HCT116 (cell line): ENCODE measurements around the gene EID2. TPM values are rescaled to one million over a fixed set of nuclear protein-coding genes. Genes with fewer than 3 reads are reported as not detected.
A peak's percentile ranks its signal among the peaks of the same experiment; 100 is the strongest.

Experiments
- ATAC-seq: fragments of 200-7000 bp; cut with Tn5 transposase; 2 replicates; pipeline ENCODE4 v1.9.1; 2020; ENCODE audit warnings: mild to moderate bottlenecking, moderate library complexity
- BruUV-seq: library from RNA; stranded (reverse); fragments of 400-500 nt; replicated peaks from 2 replicates; lab custom pipeline; 2021; lab: Mats Ljungman, UMichigan
- CTCF ChIA-PET: fragments of 300-600 bp; sonication (Branson Sonifier 250); formaldehyde crosslinking; loops from one replicate; lab custom pipeline; 2021; ENCODE audit warnings: antibody characterized with exemption; lab: Charles Lee
- POLR2A ChIA-PET: fragments of 300-600, 350-600 bp; sonication (Branson Sonifier 250); formaldehyde crosslinking; loops from one replicate; lab custom pipeline; 2021; ENCODE audit warnings: antibody characterized with exemption; lab: Charles Lee
- RAD21 ChIA-PET, 2 experiments: fragments of 300-600 bp; sonication (Branson Sonifier 250); formaldehyde crosslinking; loops; one replicate each; lab custom pipeline; 2023; ENCODE audit warnings: low total read pairs in 2 of 2; ENCODE audit not compliant: uncharacterized antibody in 2 of 2, unreplicated experiment in 2 of 2, low non-redundant PET in 1 of 2; lab: Charles Lee
- DNase-seq: peaks from one replicate; pipeline ENCODE4 v3.0.0-alpha.2; 2010; ENCODE audit warnings: low read depth, low spot score
- H2AFZ ChIP-seq: fragments of 200-600 bp; shearing (Covaris generic), sonication (generic); 2 replicates; pipeline ENCODE4 v1.6.1; 2017; ENCODE audit warnings: low read depth, mixed run types, mixed read lengths, antibody characterized with exemption, low read length; ENCODE audit not compliant: poor library complexity, severe bottlenecking
- H3K27ac ChIP-seq: 2 replicates; pipeline ENCODE4 v1.5.1; 2012; ENCODE audit warnings: low read depth, low read length
- H3K27me3 ChIP-seq: fragments of 200-600 bp; sonication (generic); 2 replicates; pipeline ENCODE4 v1.6.1; 2016; ENCODE audit warnings: mixed run types, low read length, mixed read lengths; ENCODE audit not compliant: insufficient read depth
- H3K36me3 ChIP-seq, 2 experiments: fragments of 200-500 bp in 1 of 2; fragments of 200-600 bp in 1 of 2; sonication (Bioruptor generic) in 1 of 2; sonication (generic) in 1 of 2; 2 replicates each; pipeline versions ENCODE4 v1.5.1 to v1.6.1; 2014 to 2016; ENCODE audit warnings: low read length in 2 of 2, inconsistent platforms in 1 of 2, mixed read lengths in 1 of 2, mixed run types in 1 of 2; ENCODE audit not compliant: insufficient read depth in 2 of 2, control insufficient read depth in 1 of 2
- H3K4me1 ChIP-seq, 2 experiments: fragments of 200-600 bp in 1 of 2; sonication (generic) in 1 of 2; 2 replicates each; pipeline versions ENCODE4 v1.5.1 to v1.6.1; 2012 to 2017; ENCODE audit warnings: low read length in 2 of 2, inconsistent platforms in 1 of 2, mild to moderate bottlenecking in 1 of 2, mixed read lengths in 1 of 2, mixed run types in 1 of 2, moderate library complexity in 1 of 2; ENCODE audit not compliant: insufficient read depth in 2 of 2, control insufficient read depth in 1 of 2
- H3K4me2 ChIP-seq: fragments of 200-600 bp; sonication (generic); 2 replicates; pipeline ENCODE4 v1.6.1; 2017; ENCODE audit warnings: mixed run types, low read length, mixed read lengths
- H3K4me3 ChIP-seq, 2 experiments: fragments of 200-600 bp in 1 of 2; sonication (generic) in 1 of 2; replicated peaks in 1 of 2; 2 replicates each; pipeline ENCODE4 v1.5.1; 2011 to 2016; ENCODE audit warnings: low read length in 2 of 2, control low read depth in 1 of 2, low read depth in 1 of 2, mild to moderate bottlenecking in 1 of 2, mixed read lengths in 1 of 2, mixed run types in 1 of 2
- H3K79me2 ChIP-seq: fragments of 200-600 bp; sonication (generic); 2 replicates; pipeline ENCODE4 v1.6.1; 2017; ENCODE audit warnings: mild to moderate bottlenecking, mixed run types, low read length, moderate library complexity, mixed read lengths; ENCODE audit not compliant: insufficient read depth
- H3K9ac ChIP-seq: fragments of 200-600 bp; sonication (generic); 2 replicates; pipeline ENCODE4 v1.6.1; 2016; ENCODE audit warnings: low read length, mixed read lengths
- H3K9me2 ChIP-seq: fragments of 200-600 bp; sonication (generic), shearing (Covaris generic); 2 replicates; pipeline ENCODE4 v1.6.1; 2017; ENCODE audit warnings: mixed run types, mild to moderate bottlenecking, moderate library complexity; ENCODE audit not compliant: insufficient read depth
- H3K9me3 ChIP-seq, 2 experiments: fragments of 200-500 bp in 1 of 2; fragments of 200-600 bp in 1 of 2; sonication (Bioruptor generic) in 1 of 2; sonication (generic) in 1 of 2; 2 replicates each; pipeline ENCODE4 v1.6.1; 2014 to 2017; ENCODE audit warnings: low read length in 2 of 2, mixed read lengths in 2 of 2, inconsistent platforms in 1 of 2, low read depth in 1 of 2, mild to moderate bottlenecking in 1 of 2, mixed run types in 1 of 2, moderate library complexity in 1 of 2; ENCODE audit not compliant: control insufficient read depth in 1 of 2, insufficient read depth in 1 of 2
- H4K20me1 ChIP-seq: fragments of 200-600 bp; sonication (generic), shearing (Covaris generic); 2 replicates; pipeline ENCODE4 v1.6.1; 2017; ENCODE audit warnings: mixed run types, mild to moderate bottlenecking, moderate library complexity; ENCODE audit not compliant: insufficient read depth
- ATF3 ChIP-seq: IDR thresholded peaks from 2 replicates; pipeline ENCODE4 v1.6.1; 2012
- CTCF ChIP-seq, 3 experiments: fragments of 200-600 bp in 1 of 3; sonication (generic) in 1 of 3; IDR thresholded peaks in 2 of 3; conservative IDR thresholded peaks in 1 of 3; 2 replicates each; pipeline ENCODE4 v1.5.1; 2012 to 2017; ENCODE audit warnings: low read depth in 2 of 3, low read length in 2 of 3, antibody characterized with exemption in 1 of 3, borderline replicate concordance in 1 of 3, control low read depth in 1 of 3, mild to moderate bottlenecking in 1 of 3, mixed read lengths in 1 of 3, mixed run types in 1 of 3, moderate library complexity in 1 of 3; ENCODE audit not compliant: insufficient read depth in 1 of 3
- EGR1 ChIP-seq: IDR thresholded peaks from 2 replicates; pipeline ENCODE4 v1.6.1; 2012; ENCODE audit warnings: low read depth
- ELF1 ChIP-seq: IDR thresholded peaks from 2 replicates; pipeline ENCODE4 v1.6.1; 2012; ENCODE audit warnings: low read depth, borderline replicate concordance
- EZH2 ChIP-seq: fragments of 200-600 bp; sonication (generic); IDR thresholded peaks from 2 replicates; pipeline ENCODE4 v1.6.1; 2017; ENCODE audit warnings: antibody characterized with exemption, mixed run types
- FOSL1 ChIP-seq: IDR thresholded peaks from 2 replicates; pipeline ENCODE4 v1.6.1; 2012; ENCODE audit warnings: low read depth
- MAX ChIP-seq: IDR thresholded peaks from 2 replicates; pipeline ENCODE4 v1.6.1; 2012
- POLR2A ChIP-seq: IDR thresholded peaks from 2 replicates; pipeline ENCODE4 v1.7.0; 2011; ENCODE audit warnings: borderline replicate concordance; ENCODE audit not compliant: insufficient read depth, insufficient read length; ENCODE audit errors: extremely low read depth
- SIN3A ChIP-seq: IDR thresholded peaks from 2 replicates; pipeline ENCODE4 v1.6.1; 2012; ENCODE audit warnings: low read depth
- TCF7L2 ChIP-seq: IDR thresholded peaks from 2 replicates; pipeline ENCODE4 v1.7.0; 2011; ENCODE audit warnings: borderline replicate concordance, inconsistent platforms; ENCODE audit not compliant: insufficient read depth, insufficient read length; ENCODE audit errors: extremely low read depth
- YY1 ChIP-seq: IDR thresholded peaks from 2 replicates; pipeline ENCODE4 v1.6.1; 2011; ENCODE audit warnings: low read length, low read depth, moderate library complexity, mild to moderate bottlenecking; ENCODE audit not compliant: insufficient replicate concordance; ENCODE audit errors: extremely low read depth
- ZFX ChIP-seq: fragments of 450-650 bp; IDR thresholded peaks from 2 replicates; pipeline ENCODE4 v1.6.1; 2017
- intact Hi-C: fragments of 100-400 bp; cut with micrococcal nuclease; formaldehyde crosslinking; loops from 2 replicates; pipeline ENCODE4 v1.10.0; 2022
- total RNA-seq: library from RNA; stranded (reverse); gene quantifications from one replicate; pipeline ENCODE4 v1.2.1, GENCODE V29; 2021; ENCODE audit not compliant: unreplicated experiment

The EID2 gene
- total RNA-seq, 1 experiment from 2014 or later, result 11.7 TPM

GRCh38 chr19:39492225-39492624 is 47.7 kb downstream of the EID2 start:
- ChIA-PET CTCF (no interaction called here), POLR2A (no interaction called here), RAD21 (no interaction called here)
- Histone ChIP-seq H3K79me2 (peaks cover 4% of the 10 kb centered on the region; the same call in 1 of the 2 replicates), H3K4me3 (no peak overlapping the region), H3K4me1 (peaks cover 0 to 7% of the 10 kb centered on the region in 2 experiments; a peak in 2 of 4 replicates), H3K36me3 (peaks cover 18 to 28% of the 10 kb centered on the region in 2 experiments), H3K4me2 (no peak overlapping the region), H3K27me3 (no peaks in the 10 kb centered on the region), H2AFZ (no peak overlapping the region), H4K20me1 (no peaks in the 10 kb centered on the region), H3K9me2 (no peaks in the 10 kb centered on the region), H3K9ac (no peak overlapping the region), H3K9me3 (no peaks in the 10 kb centered on the region), H3K27ac (no peak overlapping the region)
- ATAC-seq (no peak), DNase-seq (no peak)
- no peak for TF ChIP-seq TCF7L2
- no peak for TF ChIP-seq POLR2A
- no peak for TF ChIP-seq MAX
- no peak for TF ChIP-seq EZH2
- TF ChIP-seq SIN3A, result no peak
- no peak for TF ChIP-seq ZFX
- TF ChIP-seq YY1, result no peak
- no peak for TF ChIP-seq ATF3
- no peak for TF ChIP-seq ELF1
- no peak for TF ChIP-seq EGR1
- no peak for TF ChIP-seq FOSL1
- intact Hi-C loops, result no loop called here
- BruUV-seq, result no TSS peak

GRCh38 chr19:39489756-39490155 is 50.2 kb downstream of the EID2 start:
- no peaks in the 10 kb centered on the region for H4K20me1 ChIP-seq
- no peak for DNase-seq
- H2AFZ ChIP-seq, result no peak overlapping the region
- ChIA-PET POLR2A (no interaction called here), RAD21 (no interaction called here)
- peaks cover 25 to 51% of the 10 kb centered on the region in 2 experiments for H3K36me3 ChIP-seq
- no peak overlapping the region; the same call in 1 of the 2 replicates for H3K27ac ChIP-seq
- no peaks in the 10 kb centered on the region for H3K9me2 ChIP-seq
- no peaks in the 10 kb centered on the region for H3K27me3 ChIP-seq
- H3K79me2 ChIP-seq, result peaks cover 27% of the 10 kb centered on the region; the same call in 1 of the 2 replicates
- intact Hi-C loops, result no loop called here
- peak; percentile 37; the same call in 1 of the 2 replicates for ATAC-seq
- H3K4me3 ChIP-seq, result no peak overlapping the region
- H3K9ac ChIP-seq, result no peak overlapping the region
- H3K4me2 ChIP-seq, result no peak overlapping the region
- no TSS peak for BruUV-seq
- peaks cover 0 to 7% of the 10 kb centered on the region in 2 experiments; a peak in 2 of 4 replicates for H3K4me1 ChIP-seq
- no peak for TF ChIP-seq EGR1
- no peak for TF ChIP-seq EZH2
- TF ChIP-seq CTCF (IDR thresholded peaks at IDR 0.05 in 2 of 3, conservative IDR thresholded peaks at IDR 0.05 in 1 of 3; ENCODE audit: borderline replicate concordance in 1 of 3, insufficient read depth in 1 of 3, low read depth in 2 of 3, low read length in 2 of 3), result 0 out of 6 replicates have a peak, but pooled peaks of 1 of the 3 experiments have one; percentile 11
- TF ChIP-seq, all 23 proteins: peak for 1
- CTCF ChIA-PET, result no interaction called here
- H3K9me3 ChIP-seq, result no peaks in the 10 kb centered on the region
